GM12801 (cell line): ENCODE results near the gene DCUN1D3.

ENCODE experiments used
- TF ChIP-seq, protein P1 (sequence below): IDR thresholded peaks from one replicate; pipeline ENCODE4 v1.5.1; 2011; ENCODE audit warnings: control low read depth; ENCODE audit not compliant: insufficient read length; ENCODE audit errors: extremely low read depth

DCUN1D3 gene

DNA sequence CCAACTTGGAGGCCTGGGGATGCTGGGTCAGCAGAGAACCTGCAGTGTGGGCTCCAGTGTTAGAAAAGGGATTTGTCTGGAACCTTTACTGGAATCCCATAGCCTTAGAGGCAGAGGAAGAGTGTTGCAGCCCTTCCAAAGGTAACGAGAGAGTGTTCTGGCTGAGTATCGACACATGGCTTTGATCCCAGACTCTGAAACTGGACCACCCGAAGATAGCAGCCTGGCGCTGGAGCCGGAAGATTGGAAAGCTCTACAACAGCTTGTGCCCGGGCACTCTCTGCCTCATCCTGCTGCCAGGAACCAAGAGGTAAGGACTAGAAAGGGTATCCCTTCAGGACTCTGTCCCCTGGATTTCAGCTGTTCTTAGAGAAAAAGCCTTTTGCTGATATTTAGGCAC, 54.1 kb downstream of the DCUN1D3 start:
- TF ChIP-seq, protein P1, sequence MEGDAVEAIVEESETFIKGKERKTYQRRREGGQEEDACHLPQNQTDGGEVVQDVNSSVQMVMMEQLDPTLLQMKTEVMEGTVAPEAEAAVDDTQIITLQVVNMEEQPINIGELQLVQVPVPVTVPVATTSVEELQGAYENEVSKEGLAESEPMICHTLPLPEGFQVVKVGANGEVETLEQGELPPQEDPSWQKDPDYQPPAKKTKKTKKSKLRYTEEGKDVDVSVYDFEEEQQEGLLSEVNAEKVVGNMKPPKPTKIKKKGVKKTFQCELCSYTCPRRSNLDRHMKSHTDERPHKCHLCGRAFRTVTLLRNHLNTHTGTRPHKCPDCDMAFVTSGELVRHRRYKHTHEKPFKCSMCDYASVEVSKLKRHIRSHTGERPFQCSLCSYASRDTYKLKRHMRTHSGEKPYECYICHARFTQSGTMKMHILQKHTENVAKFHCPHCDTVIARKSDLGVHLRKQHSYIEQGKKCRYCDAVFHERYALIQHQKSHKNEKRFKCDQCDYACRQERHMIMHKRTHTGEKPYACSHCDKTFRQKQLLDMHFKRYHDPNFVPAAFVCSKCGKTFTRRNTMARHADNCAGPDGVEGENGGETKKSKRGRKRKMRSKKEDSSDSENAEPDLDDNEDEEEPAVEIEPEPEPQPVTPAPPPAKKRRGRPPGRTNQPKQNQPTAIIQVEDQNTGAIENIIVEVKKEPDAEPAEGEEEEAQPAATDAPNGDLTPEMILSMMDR: no peak

DNA sequence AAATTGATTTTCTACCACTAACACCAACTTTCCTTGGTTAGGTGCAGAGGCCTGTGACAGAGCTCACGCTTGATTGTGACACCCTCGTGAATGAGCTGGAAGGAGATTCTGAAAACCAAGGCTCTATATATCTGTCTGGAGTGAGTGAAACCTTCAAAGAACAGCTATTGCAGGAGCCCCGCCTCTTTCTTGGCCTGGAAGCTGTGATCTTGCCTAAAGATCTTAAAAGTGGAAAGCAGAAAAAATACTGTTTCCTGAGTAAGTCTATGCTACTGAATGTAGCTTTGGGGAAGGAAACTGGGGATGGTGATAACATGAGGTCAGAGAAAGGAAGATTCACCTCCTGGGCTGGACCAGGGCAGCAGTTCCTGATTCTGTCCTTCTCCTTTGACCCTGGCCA, 55.6 kb downstream of the DCUN1D3 start:
- TF ChIP-seq, protein P1: no peak

DNA sequence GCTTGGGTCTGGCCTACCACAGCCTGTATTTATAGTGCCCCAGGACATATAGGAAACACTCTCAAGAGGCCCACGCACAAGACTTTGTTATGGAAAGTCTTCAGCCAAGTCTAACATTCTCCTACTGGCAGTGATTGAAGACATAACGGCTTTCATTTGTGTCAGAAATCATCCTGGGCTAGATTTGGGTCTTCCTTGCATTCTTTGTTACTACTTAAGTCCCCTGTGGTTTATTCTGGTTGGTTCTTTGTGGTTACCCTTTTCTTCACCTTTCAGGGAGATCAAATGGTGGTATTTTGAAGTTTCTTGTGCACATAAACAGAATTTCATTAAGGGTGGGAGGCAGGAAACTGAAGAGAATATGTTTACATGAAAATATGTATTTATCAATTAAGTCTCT, 56.1 kb downstream of the DCUN1D3 start:
- TF ChIP-seq, protein P1: no peak

DNA sequence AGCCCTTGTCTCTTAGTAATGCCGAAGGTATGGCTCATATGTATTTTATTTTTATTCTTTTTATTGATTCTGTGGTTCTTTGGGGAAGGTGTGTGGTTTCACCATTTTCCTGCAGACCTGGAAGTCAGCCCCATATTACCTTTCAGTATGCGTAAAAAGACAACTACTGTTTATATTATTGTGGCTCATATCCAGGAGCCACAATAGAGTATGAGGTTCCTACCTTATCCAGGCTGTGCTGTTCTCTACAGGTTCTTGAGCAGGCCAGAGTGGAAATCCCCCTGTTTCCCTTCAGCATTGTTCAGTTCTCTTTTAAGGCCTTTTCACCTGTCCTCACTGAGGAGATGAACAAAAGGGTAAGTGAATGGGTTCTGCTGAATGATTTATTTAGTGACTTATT, 60.7 kb downstream of the DCUN1D3 start:
- TF ChIP-seq, protein P1: no peak

DNA sequence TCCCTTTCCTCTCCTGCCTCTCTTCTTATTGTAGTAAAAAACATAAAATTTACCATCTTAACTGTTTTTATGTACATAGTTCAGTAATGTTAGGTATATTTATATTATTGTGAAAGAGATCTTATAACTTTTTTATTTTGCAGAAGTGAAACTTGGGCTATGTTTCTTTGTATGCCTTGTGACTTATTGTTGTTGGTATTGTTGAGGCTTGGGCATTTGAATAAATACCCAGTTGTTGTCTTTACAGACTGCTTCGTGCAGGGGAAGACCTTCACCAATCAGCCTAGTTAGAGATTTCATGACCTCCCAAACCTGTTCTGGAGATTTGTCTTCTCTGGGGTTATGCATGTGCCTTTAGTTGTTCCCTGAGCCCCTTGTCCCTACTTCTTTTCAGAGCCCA, 61.9 kb downstream of the DCUN1D3 start:
- TF ChIP-seq, protein P1: no peak

DNA sequence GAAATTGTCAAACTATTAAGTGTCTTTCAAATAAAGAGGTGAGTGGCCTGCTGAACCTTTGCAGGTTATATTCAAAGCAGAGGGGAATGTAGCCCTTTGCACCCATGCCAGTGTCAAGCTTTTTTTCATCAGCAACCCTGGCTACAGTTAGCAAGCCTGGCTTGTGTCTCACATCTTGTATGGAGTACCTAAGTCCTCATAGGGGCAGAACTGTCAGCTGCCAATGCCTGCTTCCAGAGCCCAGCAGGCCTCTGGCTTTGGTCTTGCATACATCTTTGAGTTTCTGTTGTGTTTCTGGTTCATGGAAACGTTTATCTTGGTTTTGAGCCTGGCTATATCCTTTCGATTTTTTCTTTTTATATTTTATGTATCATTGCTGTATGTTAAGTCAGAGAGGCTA, 67.1 kb downstream of the DCUN1D3 start:
- TF ChIP-seq, protein P1: no peak

DNA sequence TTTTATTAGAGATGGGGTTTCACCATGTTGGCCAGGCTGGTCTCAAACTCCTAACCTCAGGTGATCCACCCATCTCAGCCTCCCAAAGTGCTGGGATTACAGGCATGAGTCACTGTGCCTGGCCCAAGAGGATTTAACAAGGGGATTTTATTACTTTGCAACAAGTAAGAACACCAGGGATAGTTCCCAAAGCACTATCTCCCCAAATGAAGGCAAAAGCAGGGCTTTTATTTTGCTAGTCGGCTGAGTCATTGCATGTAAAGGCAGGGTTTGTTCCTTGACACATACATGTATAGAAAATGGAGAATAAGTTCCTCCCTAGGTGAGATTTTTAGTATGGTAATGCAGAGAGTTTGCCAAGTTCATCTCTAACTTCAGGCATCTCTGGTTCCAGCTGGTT, 69.8 kb downstream of the DCUN1D3 start:
- TF ChIP-seq, protein P1: no peak

- TF ChIP-seq, protein P1: no peak
Observed at GRCh38 chr16:20829536-20829935, 70.6 kb downstream of the DCUN1D3 start.
